Measurements from ENCODE around the gene CALN1.

Gene CALN1

GRCh38 chr7:71783779-71784178 is 628.4 kb downstream of the CALN1 start:
- Histone ChIP-seq H3K4me1 (ENCODE audit: low read length) (no peaks in the 10 kb centered on the region), H3K27me3 (ENCODE audit: low read depth, low read length) (no peaks in the 10 kb centered on the region), H3K9me3 (ENCODE audit: insufficient read depth, low read length) (peaks cover 4% of the 10 kb centered on the region), H3K4me3 (ENCODE audit: low read length) (no peak overlapping the region), H4K20me1 (ENCODE audit: insufficient read depth, low read length) (no peaks in the 10 kb centered on the region), H3K27ac (ENCODE audit: low read length) (no peak overlapping the region), H3K79me2 (ENCODE audit: low read length) (no peaks in the 10 kb centered on the region), H3K4me2 (ENCODE audit: low read length) (no peak overlapping the region), H3K9ac (ENCODE audit: low read length) (no peak overlapping the region), H3K36me3 (replicated peaks; ENCODE audit: low read depth, low read length) (no peaks in the 10 kb centered on the region), H2AFZ (ENCODE audit: low read depth, low read length) (no peak overlapping the region)
- TF ChIP-seq, protein P1, sequence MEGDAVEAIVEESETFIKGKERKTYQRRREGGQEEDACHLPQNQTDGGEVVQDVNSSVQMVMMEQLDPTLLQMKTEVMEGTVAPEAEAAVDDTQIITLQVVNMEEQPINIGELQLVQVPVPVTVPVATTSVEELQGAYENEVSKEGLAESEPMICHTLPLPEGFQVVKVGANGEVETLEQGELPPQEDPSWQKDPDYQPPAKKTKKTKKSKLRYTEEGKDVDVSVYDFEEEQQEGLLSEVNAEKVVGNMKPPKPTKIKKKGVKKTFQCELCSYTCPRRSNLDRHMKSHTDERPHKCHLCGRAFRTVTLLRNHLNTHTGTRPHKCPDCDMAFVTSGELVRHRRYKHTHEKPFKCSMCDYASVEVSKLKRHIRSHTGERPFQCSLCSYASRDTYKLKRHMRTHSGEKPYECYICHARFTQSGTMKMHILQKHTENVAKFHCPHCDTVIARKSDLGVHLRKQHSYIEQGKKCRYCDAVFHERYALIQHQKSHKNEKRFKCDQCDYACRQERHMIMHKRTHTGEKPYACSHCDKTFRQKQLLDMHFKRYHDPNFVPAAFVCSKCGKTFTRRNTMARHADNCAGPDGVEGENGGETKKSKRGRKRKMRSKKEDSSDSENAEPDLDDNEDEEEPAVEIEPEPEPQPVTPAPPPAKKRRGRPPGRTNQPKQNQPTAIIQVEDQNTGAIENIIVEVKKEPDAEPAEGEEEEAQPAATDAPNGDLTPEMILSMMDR (IDR thresholded peaks at IDR 0.05; ENCODE audit: low read depth, low read length): no peak
- no peak for TF ChIP-seq EZH2phosphoT487 (IDR thresholded peaks at IDR 0.05; ENCODE audit: low read depth)

DNA sequence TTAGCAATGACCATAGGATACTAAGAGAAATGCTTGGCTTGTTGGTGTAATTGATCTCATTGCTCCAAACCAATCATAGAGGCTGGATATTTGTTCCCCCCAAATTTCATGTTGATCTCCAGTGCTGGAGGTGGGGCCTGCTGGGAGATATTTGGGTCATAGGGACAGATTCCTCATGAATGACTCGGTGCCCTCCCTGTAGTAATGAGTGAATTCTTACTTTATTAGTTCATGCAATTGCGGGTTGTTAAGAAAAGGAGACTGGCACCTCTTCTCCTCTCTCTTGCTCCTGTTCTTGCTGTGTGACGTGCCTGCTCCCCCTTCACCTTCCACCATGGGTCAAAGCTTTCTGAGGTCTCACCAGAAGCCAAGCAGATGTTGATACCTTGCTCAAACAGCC is 630.1 kb downstream of the CALN1 start:
- Histone ChIP-seq H3K4me3 (ENCODE audit: low read length) (no peak overlapping the region), H3K4me2 (ENCODE audit: low read length) (no peak overlapping the region), H3K9ac (ENCODE audit: low read length) (no peak overlapping the region), H3K9me3 (ENCODE audit: insufficient read depth, low read length) (no peaks in the 10 kb centered on the region; the same call in 1 of the 2 replicates), H3K79me2 (ENCODE audit: low read length) (no peaks in the 10 kb centered on the region), H3K27me3 (ENCODE audit: low read depth, low read length) (no peaks in the 10 kb centered on the region), H4K20me1 (ENCODE audit: insufficient read depth, low read length) (no peaks in the 10 kb centered on the region), H2AFZ (ENCODE audit: low read depth, low read length) (no peak overlapping the region), H3K4me1 (ENCODE audit: low read length) (no peaks in the 10 kb centered on the region), H3K27ac (ENCODE audit: low read length) (no peak overlapping the region), H3K36me3 (replicated peaks; ENCODE audit: low read depth, low read length) (no peaks in the 10 kb centered on the region)
- TF ChIP-seq EZH2phosphoT487 (IDR thresholded peaks at IDR 0.05; ENCODE audit: low read depth): no peak
- TF ChIP-seq, protein P1 (IDR thresholded peaks at IDR 0.05; ENCODE audit: low read depth, low read length): no peak

DNA sequence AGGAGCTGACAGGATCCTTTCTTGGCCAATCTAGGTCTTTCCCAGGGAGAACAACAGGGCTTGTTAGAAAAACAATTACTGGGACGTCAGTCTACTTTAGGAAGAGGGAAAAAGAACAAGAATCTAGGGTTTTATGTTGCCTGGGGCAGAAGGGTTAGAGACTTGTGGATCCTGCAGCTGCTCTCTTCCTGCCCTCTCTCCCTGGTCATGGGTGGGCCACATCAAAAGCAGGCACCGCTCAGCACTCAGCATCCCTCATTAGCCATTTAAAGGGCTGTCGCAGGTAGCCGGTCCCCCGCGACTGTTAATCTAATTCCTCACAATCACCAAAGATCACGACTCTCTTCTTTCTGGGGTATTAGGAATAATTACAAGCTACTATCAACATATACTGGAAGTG is 631.9 kb downstream of the CALN1 start:
- no peaks in the 10 kb centered on the region for H4K20me1 ChIP-seq (ENCODE audit: insufficient read depth, low read length)
- TF ChIP-seq, protein P1 (IDR thresholded peaks at IDR 0.05; ENCODE audit: low read depth, low read length): no peak
- H3K27ac ChIP-seq (ENCODE audit: low read length): no peak overlapping the region
- no peak overlapping the region for H2AFZ ChIP-seq (ENCODE audit: low read depth, low read length)
- no peaks in the 10 kb centered on the region for H3K4me1 ChIP-seq (ENCODE audit: low read length)
- no peaks in the 10 kb centered on the region for H3K27me3 ChIP-seq (ENCODE audit: low read depth, low read length)
- no peaks in the 10 kb centered on the region for H3K36me3 ChIP-seq (replicated peaks; ENCODE audit: low read depth, low read length)
- no peak overlapping the region for H3K9ac ChIP-seq (ENCODE audit: low read length)
- H3K9me3 ChIP-seq (ENCODE audit: insufficient read depth, low read length): no peaks in the 10 kb centered on the region
- no peaks in the 10 kb centered on the region for H3K79me2 ChIP-seq (ENCODE audit: low read length)
- H3K4me2 ChIP-seq (ENCODE audit: low read length): no peak overlapping the region
- H3K4me3 ChIP-seq (ENCODE audit: low read length): no peak overlapping the region

GRCh38 chr7:71777278-71777677 is 634.9 kb downstream of the CALN1 start:
- H2AFZ ChIP-seq (ENCODE audit: low read depth, low read length): no peak overlapping the region
- no peak overlapping the region for H3K4me3 ChIP-seq (ENCODE audit: low read length)
- H3K27me3 ChIP-seq (ENCODE audit: low read depth, low read length): no peaks in the 10 kb centered on the region
- no peaks in the 10 kb centered on the region for H3K4me1 ChIP-seq (ENCODE audit: low read length)
- no peak overlapping the region for H3K4me2 ChIP-seq (ENCODE audit: low read length)
- no peaks in the 10 kb centered on the region for H3K36me3 ChIP-seq (replicated peaks; ENCODE audit: low read depth, low read length)
- H4K20me1 ChIP-seq (ENCODE audit: insufficient read depth, low read length): no peaks in the 10 kb centered on the region
- no peaks in the 10 kb centered on the region for H3K9me3 ChIP-seq (ENCODE audit: insufficient read depth, low read length)
- no peak overlapping the region for H3K9ac ChIP-seq (ENCODE audit: low read length)
- no peak overlapping the region for H3K27ac ChIP-seq (ENCODE audit: low read length)
- no peaks in the 10 kb centered on the region for H3K79me2 ChIP-seq (ENCODE audit: low read length)
- no peak for TF ChIP-seq EZH2phosphoT487 (IDR thresholded peaks at IDR 0.05; ENCODE audit: low read depth)
- TF ChIP-seq, protein P1 (IDR thresholded peaks at IDR 0.05; ENCODE audit: low read depth, low read length): no peak
